Stimulated activated CD8-positive, alpha-beta memory T cell treated with anti-CD3 and anti-CD28 coated beads, Interleukin-4, amount 100 ng/mL, for 48 hours (primary cell): ENCODE results near the gene LRIT2.

Source experiments
- DNase-seq: peaks from one replicate; pipeline ENCODE4 v3.0.0-alpha.2; 2020

LRIT2 gene

GRCh38 chr10:84241185-84241790 is 15.9 kb upstream of the LRIT2 start, which contains the start of gene LRIT1:
LRIT1 (minus strand) TSS chr10:84241546; CDS start chr10:84241439, 107 bp downstream.
- no peak for DNase-seq

GRCh38 chr10:84238909-84239308 is 13.6 kb upstream of the LRIT2 start:
- no peak for DNase-seq

- DNase-seq = peak; percentile 36
Measured at GRCh38 chr10:84237199-84238051, 12.1 kb upstream of the LRIT2 start.

- no peak for DNase-seq
Measured at GRCh38 chr10:84236807-84237198, 11.5 kb upstream of the LRIT2 start.

GRCh38 chr10:84235096-84235495 is 9.8 kb upstream of the LRIT2 start:
- DNase-seq = no peak

- no peak for DNase-seq
Measured at GRCh38 chr10:84234479-84234878, 9.1 kb upstream of the LRIT2 start.

GRCh38 chr10:84233940-84234339 is 8.6 kb upstream of the LRIT2 start:
- DNase-seq = no peak

GRCh38 chr10:84232376-84232775 is 7.0 kb upstream of the LRIT2 start:
- no peak for DNase-seq

GRCh38 chr10:84230359-84230758 is 5.0 kb upstream of the LRIT2 start:
- DNase-seq = no peak

- no peak for DNase-seq
Measured at GRCh38 chr10:84227810-84228209, 2.5 kb upstream of the LRIT2 start.

- no peak for DNase-seq
Measured at GRCh38 chr10:84226616-84227015, 1.3 kb upstream of the LRIT2 start.

GRCh38 chr10:84224411-84225028 is 824 bp downstream of the LRIT2 start:
- no peak for DNase-seq

- DNase-seq = no peak
Measured at GRCh38 chr10:84221916-84222315, 3.4 kb downstream of the LRIT2 start.

GRCh38 chr10:84217746-84218145 is 7.6 kb downstream of the LRIT2 start:
- no peak for DNase-seq

GRCh38 chr10:84216834-84217233 is 8.5 kb downstream of the LRIT2 start:
- no peak for DNase-seq

GRCh38 chr10:84214612-84215235 is 10.6 kb downstream of the LRIT2 start:
- DNase-seq = peak; percentile 62

- no peak for DNase-seq
Measured at GRCh38 chr10:84214046-84214572, 11.2 kb downstream of the LRIT2 start.

GRCh38 chr10:84213076-84213475 is 12.3 kb downstream of the LRIT2 start:
- no peak for DNase-seq

- no peak for DNase-seq
Measured at GRCh38 chr10:84212014-84212413, 13.3 kb downstream of the LRIT2 start.

- DNase-seq = no peak
Measured at GRCh38 chr10:84211566-84211965, 13.8 kb downstream of the LRIT2 start.

GRCh38 chr10:84208023-84208422 is 17.3 kb downstream of the LRIT2 start:
- DNase-seq = no peak

- no peak for DNase-seq
Measured at GRCh38 chr10:84205853-84206525, 19.4 kb downstream of the LRIT2 start.
